Neural progenitor cell (in vitro differentiated cells): ENCODE results near the gene POLD3. TPM values are rescaled to one million over a fixed set of nuclear protein-coding genes. Genes with fewer than 3 reads are reported as not detected.

ENCODE experiments used
- DNase-seq: peaks from one replicate; pipeline ENCODE4 v3.0.0-alpha.2; 2016; ENCODE audit warnings: low spot score
- H2AFZ ChIP-seq: fragments of 200-600 bp; sonication (generic); replicated peaks from 2 replicates; pipeline ENCODE4 v1.6.1; 2016; ENCODE audit warnings: antibody characterized with exemption
- H3F3A ChIP-seq: fragments of 200-600 bp; sonication (generic); 2 replicates; pipeline ENCODE4 v1.6.1; 2016; ENCODE audit warnings: antibody characterized with exemption, low read depth
- H3K27ac ChIP-seq: fragments of 200-600 bp; sonication (generic); 2 replicates; pipeline ENCODE4 v1.5.1; 2016; ENCODE audit warnings: mild to moderate bottlenecking
- H3K27me3 ChIP-seq: fragments of 200-600 bp; sonication (generic); 2 replicates; pipeline ENCODE4 v1.6.1; 2016; ENCODE audit warnings: mild to moderate bottlenecking, moderate library complexity
- H3K36me3 ChIP-seq: fragments of 200-600 bp; sonication (generic); 2 replicates; pipeline ENCODE4 v1.5.1; 2016
- H3K4me1 ChIP-seq: fragments of 200-600 bp; sonication (generic); 2 replicates; pipeline ENCODE4 v1.6.1; 2016; ENCODE audit warnings: mixed run types
- H3K4me2 ChIP-seq: fragments of 200-600 bp; sonication (generic); 2 replicates; pipeline ENCODE4 v1.6.1; 2016
- H3K4me3 ChIP-seq: fragments of 200-600 bp; sonication (generic); 2 replicates; pipeline ENCODE4 v1.5.1; 2016
- H3K79me2 ChIP-seq: fragments of 200-600 bp; sonication (generic); 2 replicates; pipeline ENCODE4 v1.6.1; 2016; ENCODE audit warnings: low read depth
- H3K9ac ChIP-seq: fragments of 200-600 bp; sonication (generic); 2 replicates; pipeline ENCODE4 v1.6.1; 2016
- H3K9me3 ChIP-seq: fragments of 200-600 bp; sonication (generic); 2 replicates; pipeline ENCODE4 v1.5.1; 2016; ENCODE audit warnings: low read depth
- H4K20me1 ChIP-seq: fragments of 200-600 bp; sonication (generic); 2 replicates; pipeline ENCODE4 v1.6.1; 2016; ENCODE audit warnings: low read depth
- H3K27ac Mint-ChIP-seq: 3 replicates; pipeline ENCODE4 v1.8.0; 2021; ENCODE audit warnings: mixed read lengths
- H3K27me3 Mint-ChIP-seq: 2 replicates; pipeline ENCODE4 v1.8.0; 2022; ENCODE audit warnings: low read depth, mild to moderate bottlenecking, inconsistent platforms, moderate library complexity, mixed read lengths; ENCODE audit not compliant: insufficient read depth
- H3K36me3 Mint-ChIP-seq: 3 replicates; pipeline ENCODE4 v1.8.0; 2021; ENCODE audit warnings: mixed read lengths
- H3K4me1 Mint-ChIP-seq: 3 replicates; pipeline ENCODE4 v1.8.0; 2021; ENCODE audit warnings: mixed read lengths
- H3K4me3 Mint-ChIP-seq: 3 replicates; pipeline ENCODE4 v1.8.0; 2021; ENCODE audit warnings: mild to moderate bottlenecking, moderate library complexity, mixed read lengths
- H3K9me3 Mint-ChIP-seq: 3 replicates; pipeline ENCODE4 v1.8.0; 2020; ENCODE audit warnings: mixed read lengths
- EZH2 ChIP-seq: fragments of 200-600 bp; sonication (generic); IDR thresholded peaks from 2 replicates; pipeline ENCODE4 v1.6.1; 2017; ENCODE audit warnings: antibody characterized with exemption, mild to moderate bottlenecking, moderate library complexity
- EZH2phosphoT487 ChIP-seq: fragments of 200-600 bp; sonication (generic); IDR thresholded peaks from 2 replicates; pipeline ENCODE4 v1.6.1; 2017; ENCODE audit warnings: antibody characterized with exemption
- total RNA-seq: library from RNA; depleted of rRNA; stranded (reverse); fragments of >200 nt; gene quantifications from 2 replicates; pipeline ENCODE4 v1.2.3, GENCODE V29; 2015; ENCODE audit warnings: low replicate concordance
- TF ChIP-seq, protein P1 (sequence below): fragments of 200-600 bp; sonication (generic); IDR thresholded peaks from 2 replicates; pipeline ENCODE4 v1.5.1; 2017; ENCODE audit warnings: antibody characterized with exemption, mild to moderate bottlenecking

Gene POLD3
- total RNA-seq, 1 donor from 2014 or later = 56.9 TPM

DNA sequence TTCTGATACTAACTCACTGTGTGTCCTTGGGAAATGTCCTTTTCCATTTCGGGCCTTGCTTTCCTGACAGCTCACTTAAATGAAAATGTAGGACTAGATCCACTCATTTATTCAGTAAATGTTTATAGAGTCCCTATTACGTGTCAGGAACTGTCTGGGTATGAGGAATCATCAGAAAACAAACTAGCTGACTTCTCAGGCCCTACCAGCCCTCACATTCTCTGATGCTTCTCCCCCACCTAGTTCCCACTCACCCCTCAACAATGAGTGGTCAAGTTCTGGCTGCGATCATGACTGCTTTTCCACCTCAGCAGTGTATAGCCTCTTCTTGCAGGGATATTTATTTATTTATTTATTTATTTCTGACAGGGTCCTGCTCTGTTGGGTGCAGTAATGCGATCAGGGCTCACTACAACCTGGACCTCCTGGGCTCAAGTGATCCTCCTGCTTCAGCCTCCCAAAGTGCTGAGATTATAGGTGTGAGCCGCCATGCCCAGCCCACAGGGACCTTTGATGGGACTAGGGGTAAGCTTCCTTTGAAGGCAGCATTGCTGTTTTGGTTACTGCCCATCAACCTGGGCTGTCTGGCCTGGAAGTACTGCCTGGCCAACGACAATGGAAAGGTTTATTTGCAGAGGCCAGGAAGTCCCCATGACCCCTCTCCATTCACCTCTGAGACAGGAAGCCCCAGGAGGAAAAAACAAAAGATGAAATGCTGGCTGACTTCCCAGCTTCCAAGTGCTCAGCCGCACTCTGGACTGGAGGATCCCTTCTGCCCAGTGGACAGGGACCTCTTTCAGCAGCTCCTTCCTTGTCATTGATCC, 33.1 kb upstream of the POLD3 start:
- H3K27me3 ChIP-seq = no peaks in the 10 kb centered on the region
- no peak overlapping the region for H2AFZ ChIP-seq
- no peak overlapping the region for H3K4me2 ChIP-seq
- Mint-ChIP-seq H3K36me3 (no peaks in the 10 kb centered on the region), H3K9me3 (no peaks in the 10 kb centered on the region), H3K4me3 (no peak overlapping the region), H3K27ac (no peak overlapping the region), H3K27me3 (peaks cover 5% of the 10 kb centered on the region), H3K4me1 (no peaks in the 10 kb centered on the region)
- H3K36me3 ChIP-seq = no peaks in the 10 kb centered on the region
- H3F3A ChIP-seq = no peaks in the 10 kb centered on the region
- H3K4me1 ChIP-seq = no peaks in the 10 kb centered on the region
- H4K20me1 ChIP-seq = no peaks in the 10 kb centered on the region
- TF ChIP-seq EZH2phosphoT487 (no peak), EZH2 (no peak)
- TF ChIP-seq, protein P1, sequence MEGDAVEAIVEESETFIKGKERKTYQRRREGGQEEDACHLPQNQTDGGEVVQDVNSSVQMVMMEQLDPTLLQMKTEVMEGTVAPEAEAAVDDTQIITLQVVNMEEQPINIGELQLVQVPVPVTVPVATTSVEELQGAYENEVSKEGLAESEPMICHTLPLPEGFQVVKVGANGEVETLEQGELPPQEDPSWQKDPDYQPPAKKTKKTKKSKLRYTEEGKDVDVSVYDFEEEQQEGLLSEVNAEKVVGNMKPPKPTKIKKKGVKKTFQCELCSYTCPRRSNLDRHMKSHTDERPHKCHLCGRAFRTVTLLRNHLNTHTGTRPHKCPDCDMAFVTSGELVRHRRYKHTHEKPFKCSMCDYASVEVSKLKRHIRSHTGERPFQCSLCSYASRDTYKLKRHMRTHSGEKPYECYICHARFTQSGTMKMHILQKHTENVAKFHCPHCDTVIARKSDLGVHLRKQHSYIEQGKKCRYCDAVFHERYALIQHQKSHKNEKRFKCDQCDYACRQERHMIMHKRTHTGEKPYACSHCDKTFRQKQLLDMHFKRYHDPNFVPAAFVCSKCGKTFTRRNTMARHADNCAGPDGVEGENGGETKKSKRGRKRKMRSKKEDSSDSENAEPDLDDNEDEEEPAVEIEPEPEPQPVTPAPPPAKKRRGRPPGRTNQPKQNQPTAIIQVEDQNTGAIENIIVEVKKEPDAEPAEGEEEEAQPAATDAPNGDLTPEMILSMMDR = no peak
- no peak overlapping the region for H3K27ac ChIP-seq
- no peak for DNase-seq
- no peaks in the 10 kb centered on the region for H3K9me3 ChIP-seq
- H3K79me2 ChIP-seq = no peaks in the 10 kb centered on the region
- no peak overlapping the region for H3K9ac ChIP-seq
- no peak overlapping the region for H3K4me3 ChIP-seq

DNA sequence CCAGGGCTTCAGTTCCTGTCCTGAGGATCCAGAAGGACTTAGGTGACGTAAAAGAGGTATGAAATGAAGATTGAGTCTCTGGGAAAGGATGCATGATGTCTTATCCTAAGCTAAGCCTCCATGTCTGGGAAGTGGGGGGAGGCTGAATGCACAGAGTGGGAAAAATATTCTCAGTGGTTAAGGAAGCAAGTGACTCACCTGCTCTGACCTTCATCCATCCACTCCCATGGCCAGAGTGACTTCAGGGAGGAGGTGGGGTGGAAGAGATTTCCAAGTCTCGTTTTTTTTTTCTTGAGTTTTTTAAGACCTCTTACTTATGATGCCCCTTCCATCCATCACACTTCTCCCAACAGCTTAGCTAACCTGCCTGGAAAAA, 32.5 kb upstream of the POLD3 start:
- Mint-ChIP-seq H3K27ac (no peak overlapping the region), H3K4me1 (no peaks in the 10 kb centered on the region), H3K4me3 (no peak overlapping the region), H3K9me3 (no peaks in the 10 kb centered on the region), H3K36me3 (no peaks in the 10 kb centered on the region), H3K27me3 (peaks cover 5% of the 10 kb centered on the region)
- H3K4me2 ChIP-seq = no peak overlapping the region
- H2AFZ ChIP-seq = no peak overlapping the region
- no peaks in the 10 kb centered on the region for H3K9me3 ChIP-seq
- no peak overlapping the region for H3K4me3 ChIP-seq
- no peaks in the 10 kb centered on the region for H3K79me2 ChIP-seq
- no peaks in the 10 kb centered on the region for H3K4me1 ChIP-seq
- H3K9ac ChIP-seq = no peak overlapping the region
- H3F3A ChIP-seq = no peaks in the 10 kb centered on the region
- H3K36me3 ChIP-seq = no peaks in the 10 kb centered on the region
- no peak overlapping the region for H3K27ac ChIP-seq
- no peak for DNase-seq
- no peaks in the 10 kb centered on the region for H3K27me3 ChIP-seq
- TF ChIP-seq EZH2 = no peak
- TF ChIP-seq EZH2phosphoT487 = no peak
- TF ChIP-seq, protein P1 = no peak
- H4K20me1 ChIP-seq = no peaks in the 10 kb centered on the region

DNA sequence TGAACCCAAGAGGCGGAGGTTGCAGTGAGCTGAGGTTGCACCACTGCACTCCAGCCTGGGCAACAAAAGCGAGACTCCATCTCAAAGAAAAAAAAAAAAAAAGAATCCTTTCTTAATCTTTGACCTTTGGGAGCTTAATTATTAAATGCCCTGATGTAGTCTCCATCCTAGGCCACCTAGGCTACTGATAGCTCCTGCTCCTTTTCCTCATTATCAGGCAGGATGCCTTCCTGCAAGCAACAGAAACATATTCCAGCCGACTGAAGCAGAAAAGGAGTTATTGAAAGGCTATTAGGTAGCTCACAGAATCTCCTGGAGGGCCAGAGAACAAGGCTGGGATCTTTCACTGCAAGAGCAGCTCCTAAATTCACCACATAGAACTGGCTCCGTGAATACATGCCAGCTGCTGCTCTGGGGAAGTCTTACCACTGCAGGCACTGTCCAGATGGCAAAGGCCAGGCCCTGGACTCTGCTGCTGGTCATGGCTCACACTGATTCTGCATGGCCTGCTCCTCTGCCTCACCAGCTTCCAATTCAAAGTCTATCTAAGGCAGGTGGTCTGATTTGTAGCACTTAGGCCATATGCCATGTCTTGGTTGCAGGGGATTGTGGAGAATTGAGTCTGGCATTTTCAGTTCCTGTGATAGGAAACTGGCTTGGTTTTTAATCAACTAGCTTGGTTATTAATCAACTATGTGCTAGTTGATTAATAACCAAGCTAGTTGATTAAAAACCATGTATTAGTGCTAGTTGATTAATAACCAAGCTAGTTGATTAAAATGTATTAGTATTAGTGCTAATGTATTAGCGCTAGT, 26.0 kb upstream of the POLD3 start:
- H3K9me3 ChIP-seq = no peaks in the 10 kb centered on the region
- H4K20me1 ChIP-seq = no peaks in the 10 kb centered on the region
- no peak overlapping the region for H3K27ac ChIP-seq
- Mint-ChIP-seq H3K4me1 (no peaks in the 10 kb centered on the region), H3K9me3 (no peaks in the 10 kb centered on the region), H3K36me3 (no peaks in the 10 kb centered on the region), H3K4me3 (no peak overlapping the region), H3K27ac (no peak overlapping the region), H3K27me3 (no peaks in the 10 kb centered on the region)
- no peak overlapping the region for H3K4me3 ChIP-seq
- no peak for TF ChIP-seq EZH2phosphoT487
- TF ChIP-seq, protein P1 = no peak
- TF ChIP-seq EZH2 = no peak
- H3F3A ChIP-seq = no peaks in the 10 kb centered on the region
- no peaks in the 10 kb centered on the region for H3K4me1 ChIP-seq
- no peaks in the 10 kb centered on the region for H3K79me2 ChIP-seq
- no peak overlapping the region for H3K4me2 ChIP-seq
- no peak overlapping the region for H2AFZ ChIP-seq
- no peak for DNase-seq
- H3K27me3 ChIP-seq = no peaks in the 10 kb centered on the region
- no peaks in the 10 kb centered on the region for H3K36me3 ChIP-seq
- H3K9ac ChIP-seq = no peak overlapping the region
